ENCODE data around the gene NTM. TPM values are rescaled to one million over a fixed set of nuclear protein-coding genes. Genes with fewer than 3 reads are reported as not detected.

The NTM gene
- total and polyA plus RNA-seq, 2 of the 8 experiments (the other 6 are each of a cell fraction or from before 2014, with no cell fraction given), result 13.4 to 20.0 TPM

- 88% methylated on average over 6 of the region's 6 CpGs; no CpG with 5 or more reads in 1 of the 2 experiments for WGBS, 2 experiments (ENCODE audit: extremely low coverage in 1 of 2, insufficient coverage in 1 of 2, insufficient read length in 1 of 2, insufficient replicate concordance in 2 of 2, low coverage in 1 of 2, low lambda C conversion rate in 2 of 2, missing lambda C conversion rate in 1 of 2)
- Histone ChIP-seq H2AK5ac (ENCODE audit: low read depth, low read length) (no peak overlapping the region; the same call in 1 of the 2 replicates), H3K23me2 (ENCODE audit: low read depth, low read length) (no peaks in the 10 kb centered on the region; the same call in 1 of the 2 replicates), H3K4me3 (ENCODE audit: extremely low read depth in 1 of 4, insufficient read depth in 2 of 4, low read depth in 3 of 4, low read length in 4 of 4) (no peak overlapping the region), H3K4ac (replicated peaks; ENCODE audit: insufficient read length, low read depth, low read length) (no peak overlapping the region), H4K91ac (replicated peaks; ENCODE audit: insufficient read length, low read length) (no peak overlapping the region), H3K4me2 (ENCODE audit: insufficient read depth in 1 of 2, low read depth in 2 of 2, low read length in 2 of 2) (no peak overlapping the region), H2BK20ac (ENCODE audit: low read length) (no peak overlapping the region), H3K27ac (ENCODE audit: low read depth, low read length) (no peak overlapping the region), H3K9ac (replicated peaks in 1 of 4; ENCODE audit: extremely low read depth in 1 of 4, low read depth in 3 of 4, low read length in 3 of 4) (no peak overlapping the region), H3K79me1 (ENCODE audit: low read depth, low read length) (no peaks in the 10 kb centered on the region), H3K23ac (ENCODE audit: insufficient read length) (no peak overlapping the region), H3K4me1 (replicated peaks in 1 of 4; ENCODE audit: control insufficient read depth in 3 of 4, insufficient read depth in 4 of 4, low read length in 3 of 4) (peaks cover 2 to 6% (median 5%) of the 10 kb centered on the region in 4 experiments), H3K18ac (ENCODE audit: extremely low read depth, low read length) (no peak overlapping the region), H3K27me3 (replicated peaks in 1 of 4; ENCODE audit: control insufficient read depth in 3 of 4, extremely low read depth in 1 of 4, insufficient read depth in 3 of 4, low read length in 3 of 4) (no peaks in the 10 kb centered on the region), H2BK15ac (ENCODE audit: low read length) (no peak overlapping the region; the same call in 1 of the 2 replicates), H2BK120ac (replicated peaks; ENCODE audit: low read depth, low read length) (no peak overlapping the region), H3K56ac (replicated peaks; ENCODE audit: insufficient read length, low read depth, low read length) (no peak overlapping the region), H4K8ac (ENCODE audit: extremely low read depth, insufficient read depth, low read length) (no peak overlapping the region), H2AFZ (ENCODE audit: low read length) (no peak overlapping the region), H3K14ac (ENCODE audit: insufficient read length) (no peak overlapping the region), H4K20me1 (replicated peaks in 1 of 2; ENCODE audit: control insufficient read depth in 1 of 2, insufficient read depth in 2 of 2, low read length in 2 of 2) (no peaks in the 10 kb centered on the region), H4K5ac (ENCODE audit: insufficient read length, low read depth, low read length) (no peak overlapping the region), H3K9me3 (ENCODE audit: insufficient read depth in 2 of 2, low read depth in 1 of 2, low read length in 1 of 2) (no peaks in the 10 kb centered on the region), H2BK12ac (ENCODE audit: low read depth, low read length) (no peak overlapping the region), H3K79me2 (ENCODE audit: control insufficient read depth in 1 of 2, insufficient read depth in 2 of 2, low read length in 2 of 2) (no peaks in the 10 kb centered on the region), H3K36me3 (ENCODE audit: control insufficient read depth in 2 of 4, insufficient read depth in 4 of 4, low read length in 3 of 4) (no peaks in the 10 kb centered on the region), H2BK5ac (ENCODE audit: low read depth, low read length) (no peak overlapping the region)
- no peak for FAIRE-seq
- ChIA-PET POLR2A (ENCODE audit: partially characterized antibody) (no interaction called here), CTCF (ENCODE audit: partially characterized antibody) (interaction anchor here (1.1 to 1.7 kb wide), 5 partner anchors 7 to 71 kb away, joined by 3 to 6 read pairs (median 3); no protein-coding TSS in a partner anchor)
- DNase-seq (ENCODE audit: low read depth in 1 of 2, low spot score in 2 of 2), result no peak
- TF ChIP-seq SUZ12 (IDR thresholded peaks at IDR 0.05; ENCODE audit: low read length), result no peak
- no peak for TF ChIP-seq SIX5 (IDR thresholded peaks at IDR 0.05; ENCODE audit: low read depth, low read length)
- TF ChIP-seq CHD2 (IDR thresholded peaks at IDR 0.05; ENCODE audit: low read length), result no peak
- no peak for TF ChIP-seq RFX5 (IDR thresholded peaks at IDR 0.05; ENCODE audit: borderline replicate concordance, low read depth, low read length)
- no peak for TF ChIP-seq ATF2 (IDR thresholded peaks at IDR 0.05; ENCODE audit: low read length)
- TF ChIP-seq CTCF (IDR thresholded peaks at IDR 0.05; ENCODE audit: control extremely low read depth in 1 of 3, insufficient read depth in 1 of 3, low read depth in 1 of 3, low read length in 3 of 3), result no peak
- TF ChIP-seq JUN (IDR thresholded peaks at IDR 0.05; ENCODE audit: low read depth, low read length), result no peak
- no peak for TF ChIP-seq CEBPB (IDR thresholded peaks at IDR 0.05; ENCODE audit: low read depth, low read length)
Observed at GRCh38 chr11:132055296-132055695, 684.9 kb downstream of the NTM start.
